ENCODE data around the gene KSR2.
"Not testable (repeated sequence)": the region's sequence is repeated elsewhere in the genome, so short reads cannot be mapped to it uniquely, and the experiment has no call there.

The KSR2 gene

GRCh38 chr12:117967512-117967911, 1.3 kb downstream of the KSR2 start:
- no peak for DNase-seq

GRCh38 chr12:117967043-117967442, 1.7 kb downstream of the KSR2 start:
- no peak for DNase-seq

GRCh38 chr12:117966511-117966910, 2.3 kb downstream of the KSR2 start:
- DNase-seq, result no peak

- no peak for DNase-seq
Observed at GRCh38 chr12:117963836-117964235, 5.0 kb downstream of the KSR2 start.

- no peak for DNase-seq
Observed at GRCh38 chr12:117936722-117937484, 31.9 kb downstream of the KSR2 start.

GRCh38 chr12:117933545-117933944, 35.2 kb downstream of the KSR2 start:
- no peak for DNase-seq

GRCh38 chr12:117926391-117926899, 42.3 kb downstream of the KSR2 start:
- DNase-seq, result no peak

- DNase-seq, result no peak
Observed at GRCh38 chr12:117921929-117922777, 46.6 kb downstream of the KSR2 start.

- no peak for DNase-seq
Observed at GRCh38 chr12:117919479-117919878, 49.3 kb downstream of the KSR2 start.

GRCh38 chr12:117914686-117915085, 54.1 kb downstream of the KSR2 start:
- DNase-seq, result no peak

- no peak for DNase-seq
Observed at GRCh38 chr12:117912756-117913155, 56.0 kb downstream of the KSR2 start.

- no peak for DNase-seq
Observed at GRCh38 chr12:117908411-117908810, 60.4 kb downstream of the KSR2 start.

- DNase-seq, result no peak
Observed at GRCh38 chr12:117907108-117907689, 61.6 kb downstream of the KSR2 start.

GRCh38 chr12:117904051-117904450, 64.7 kb downstream of the KSR2 start:
- DNase-seq, result no peak

GRCh38 chr12:117903110-117903840, 65.5 kb downstream of the KSR2 start:
- DNase-seq, result no peak

GRCh38 chr12:117901631-117902030, 67.2 kb downstream of the KSR2 start:
- DNase-seq, result no peak

- DNase-seq, result no peak
Observed at GRCh38 chr12:117900561-117900960, 68.2 kb downstream of the KSR2 start.

- no peak for DNase-seq
Observed at GRCh38 chr12:117897372-117898161, 71.2 kb downstream of the KSR2 start.

- DNase-seq, result no peak
Observed at GRCh38 chr12:117896009-117896408, 72.8 kb downstream of the KSR2 start.

GRCh38 chr12:117892441-117892840, 76.3 kb downstream of the KSR2 start:
- DNase-seq, result no peak

GRCh38 chr12:117891265-117891664, 77.5 kb downstream of the KSR2 start:
- DNase-seq, result not testable (repeated sequence)

GRCh38 chr12:117890644-117891043, 78.1 kb downstream of the KSR2 start:
- DNase-seq, result no peak

Measured in activated gamma-delta T cell treated with Interleukin-2 at 50 U/mL for 16 hours (primary cell).